Breast epithelium (tissue), 4 donors: ENCODE results near the gene PRSS38. TPM values are rescaled to one million over a fixed set of nuclear protein-coding genes. Genes with fewer than 3 reads are reported as not detected.

Source experiments
- DNase-seq, 2 donors: peaks; one replicate each; pipeline ENCODE4 v3.0.0-alpha.2; 2019; ENCODE audit warnings: low spot score in 2 of 2
- H3K27ac ChIP-seq, 2 donors: fragments of 200-600 bp; sonication (generic) in 1 of 2; one replicate each; pipeline ENCODE4 v1.5.1; 2016 to 2019; ENCODE audit warnings: mild to moderate bottlenecking in 1 of 2
- H3K27me3 ChIP-seq, 2 donors: fragments of 200-600 bp; sonication (generic) in 1 of 2; one replicate each; pipeline versions ENCODE4 v1.5.1 to v1.6.0; 2017 to 2019; ENCODE audit warnings: control low read depth in 1 of 2, mild to moderate bottlenecking in 1 of 2
- H3K36me3 ChIP-seq: fragments of 200-600 bp; one replicate; pipeline ENCODE4 v1.5.1; 2019
- H3K4me1 ChIP-seq, 2 donors: fragments of 200-600 bp; sonication (generic); one replicate each; pipeline ENCODE4 v1.5.1; 2016 to 2019; ENCODE audit warnings: control low read depth in 1 of 2
- H3K4me3 ChIP-seq, 3 donors: fragments of 200-600 bp; sonication (generic); 1 replicate in 2 of 3; 2 replicates in 1 of 3; pipeline ENCODE4 v1.5.1; 2016 to 2019; ENCODE audit warnings: mild to moderate bottlenecking in 3 of 3, moderate library complexity in 2 of 3
- H3K9me3 ChIP-seq, 2 donors: fragments of 200-600 bp; sonication (generic) in 1 of 2; one replicate each; pipeline ENCODE4 v1.5.1; 2016 to 2019; ENCODE audit warnings: control low read depth in 1 of 2
- CTCF ChIP-seq, 3 donors: fragments of 450-650 bp; IDR thresholded peaks; one replicate each; pipeline ENCODE4 v1.5.1; 2016 to 2017; ENCODE audit warnings: antibody characterized with exemption in 3 of 3, mild to moderate bottlenecking in 3 of 3, moderate library complexity in 3 of 3
- POLR2A ChIP-seq: fragments of 450-650 bp; IDR thresholded peaks from one replicate; pipeline ENCODE4 v1.6.1; 2016; ENCODE audit warnings: antibody characterized with exemption, mild to moderate bottlenecking, moderate library complexity
- POLR2AphosphoS5 ChIP-seq, 3 donors: sonication (generic); formaldehyde crosslinking; IDR thresholded peaks; one replicate each; pipeline ENCODE4 v1.6.1; 2017; ENCODE audit warnings: antibody characterized with exemption in 3 of 3
- intact Hi-C: fragments of 100-400 bp; cut with DNase I; formaldehyde crosslinking; loops from one replicate; pipeline ENCODE4 v1.15.1; 2023; ENCODE audit warnings: low total_unique reads
- total RNA-seq, 3 donors: library from RNA; depleted of rRNA; stranded (reverse); fragments of >200 nt; gene quantifications; one replicate each; pipeline ENCODE4 v1.1.0, GENCODE V29; 2016

Gene PRSS38
- total RNA-seq, 3 donors from 2014 or later, result not detected

GRCh38 chr1:227892489-227893299 lies 77.2 kb downstream of the PRSS38 start:
- intact Hi-C loops, result no loop called here
- H3K27ac ChIP-seq, result no peak overlapping the region
- no peak for TF ChIP-seq CTCF (IDR thresholded peaks at IDR 0.05)
- no peak for TF ChIP-seq POLR2A
- no peak for TF ChIP-seq POLR2AphosphoS5 (IDR thresholded peaks at IDR 0.05)
- no peaks in the 10 kb centered on the region for H3K27me3 ChIP-seq
- no peak overlapping the region for H3K4me3 ChIP-seq
- H3K4me1 ChIP-seq, result peaks cover 3 to 10% of the 10 kb centered on the region in 2 donors
- no peaks in the 10 kb centered on the region for H3K9me3 ChIP-seq
- DNase-seq, result peak; percentile 15 to 47
- H3K36me3 ChIP-seq, result no peaks in the 10 kb centered on the region

GRCh38 chr1:227893300-227893948 lies 77.9 kb downstream of the PRSS38 start:
- Histone ChIP-seq H3K4me1 (peaks cover 3 to 10% of the 10 kb centered on the region in 2 donors), H3K4me3 (no peak overlapping the region), H3K27ac (no peak overlapping the region), H3K36me3 (no peaks in the 10 kb centered on the region), H3K27me3 (no peaks in the 10 kb centered on the region), H3K9me3 (no peaks in the 10 kb centered on the region)
- peak; percentile 15 to 47 for DNase-seq
- TF ChIP-seq POLR2AphosphoS5 (IDR thresholded peaks at IDR 0.05) (no peak), POLR2A (no peak), CTCF (IDR thresholded peaks at IDR 0.05) (no peak)
- intact Hi-C loops, result no loop called here

GRCh38 chr1:227893949-227894721 lies 78.7 kb downstream of the PRSS38 start:
- no peak overlapping the region for H3K4me3 ChIP-seq
- TF ChIP-seq POLR2A, result no peak
- no peak for TF ChIP-seq POLR2AphosphoS5 (IDR thresholded peaks at IDR 0.05)
- TF ChIP-seq CTCF (IDR thresholded peaks at IDR 0.05), result no peak
- DNase-seq, result peak; percentile 17 to 57
- no peaks in the 10 kb centered on the region for H3K36me3 ChIP-seq
- no peak overlapping the region for H3K27ac ChIP-seq
- H3K4me1 ChIP-seq, result peaks cover 3 to 10% of the 10 kb centered on the region in 2 donors
- intact Hi-C loops, result no loop called here
- no peaks in the 10 kb centered on the region for H3K27me3 ChIP-seq
- no peaks in the 10 kb centered on the region for H3K9me3 ChIP-seq

- Histone ChIP-seq H3K36me3 (no peaks in the 10 kb centered on the region), H3K27ac (no peak overlapping the region), H3K4me3 (no peak overlapping the region), H3K4me1 (peaks cover 3 to 10% of the 10 kb centered on the region in 2 donors), H3K9me3 (no peaks in the 10 kb centered on the region), H3K27me3 (no peaks in the 10 kb centered on the region)
- no peak for TF ChIP-seq POLR2AphosphoS5 (IDR thresholded peaks at IDR 0.05)
- TF ChIP-seq POLR2A, result no peak
- no peak for TF ChIP-seq CTCF (IDR thresholded peaks at IDR 0.05)
- intact Hi-C loops, result no loop called here
- peak; percentile 13 to 40 for DNase-seq
These were observed 79.5 kb downstream of the PRSS38 start for GRCh38 chr1:227894831-227895451.

Other genes with a start within 250 kb of the PRSS38 start
- gene JMJD4, start 80.4 kb upstream of the PRSS38 start, total RNA-seq, result 10 to 100 TPM; 11.7 to 27.2 (median 21.0) TPM
- 10 to 100 TPM; 28.3 to 60.3 (median 52.1) TPM for gene SNAP47, start 80.2 kb upstream of the PRSS38 start, total RNA-seq
- gene WNT9A, start 132.3 kb downstream of the PRSS38 start, total RNA-seq, result 1 to 10 TPM; 1.1 to 2.5 (median 1.3) TPM
- gene WNT3A, start 191.3 kb downstream of the PRSS38 start, total RNA-seq, result under 1 TPM in 1 of 3 donors, not detected in 2; 0.29 TPM